Measurements from ENCODE around the gene ADM.
"Not testable (repeated sequence)": the region's sequence is repeated elsewhere in the genome, so short reads cannot be mapped to it uniquely, and the experiment has no call there.

ADM gene, protein sequence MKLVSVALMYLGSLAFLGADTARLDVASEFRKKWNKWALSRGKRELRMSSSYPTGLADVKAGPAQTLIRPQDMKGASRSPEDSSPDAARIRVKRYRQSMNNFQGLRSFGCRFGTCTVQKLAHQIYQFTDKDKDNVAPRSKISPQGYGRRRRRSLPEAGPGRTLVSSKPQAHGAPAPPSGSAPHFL

DNA sequence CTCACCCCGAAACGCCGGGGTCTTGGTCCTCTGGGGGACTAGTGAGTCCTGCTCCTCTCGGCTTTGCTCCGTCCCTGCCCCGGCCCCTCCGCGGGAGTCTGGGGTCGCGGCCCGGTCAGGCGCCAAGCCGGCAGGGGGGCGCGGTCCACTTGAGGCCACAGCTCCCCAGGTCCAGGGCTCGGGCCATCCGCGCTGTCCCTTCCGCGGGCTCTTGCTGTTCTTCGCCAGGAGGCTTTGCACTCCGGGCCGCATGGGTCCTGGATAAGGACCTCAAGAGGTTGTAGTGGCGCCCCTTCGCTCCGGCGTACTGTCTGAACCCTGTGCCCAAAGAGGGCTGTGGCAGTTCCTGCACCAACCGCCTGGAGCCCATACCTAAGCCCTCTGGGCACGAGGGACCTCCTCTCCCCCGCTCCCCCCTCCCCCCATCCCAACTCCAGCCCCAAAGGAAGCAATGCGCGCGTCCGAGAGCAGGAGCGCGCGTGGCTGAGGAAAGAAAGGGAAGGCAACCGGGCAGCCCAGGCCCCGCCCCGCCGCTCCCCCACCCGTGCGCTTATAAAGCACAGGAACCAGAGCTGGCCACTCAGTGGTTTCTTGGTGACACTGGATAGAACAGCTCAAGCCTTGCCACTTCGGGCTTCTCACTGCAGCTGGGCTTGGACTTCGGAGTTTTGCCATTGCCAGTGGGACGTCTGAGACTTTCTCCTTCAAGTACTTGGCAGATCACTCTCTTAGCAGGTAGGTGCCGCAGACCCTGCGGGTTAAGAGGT is at the start of gene ADM:
Gene ADM, plus strand, starts transcription at position 579 of the 767 bp plus-strand sequence. CDS start 628 bp downstream, outside the sequence.
- DNase-seq: no peak

DNA sequence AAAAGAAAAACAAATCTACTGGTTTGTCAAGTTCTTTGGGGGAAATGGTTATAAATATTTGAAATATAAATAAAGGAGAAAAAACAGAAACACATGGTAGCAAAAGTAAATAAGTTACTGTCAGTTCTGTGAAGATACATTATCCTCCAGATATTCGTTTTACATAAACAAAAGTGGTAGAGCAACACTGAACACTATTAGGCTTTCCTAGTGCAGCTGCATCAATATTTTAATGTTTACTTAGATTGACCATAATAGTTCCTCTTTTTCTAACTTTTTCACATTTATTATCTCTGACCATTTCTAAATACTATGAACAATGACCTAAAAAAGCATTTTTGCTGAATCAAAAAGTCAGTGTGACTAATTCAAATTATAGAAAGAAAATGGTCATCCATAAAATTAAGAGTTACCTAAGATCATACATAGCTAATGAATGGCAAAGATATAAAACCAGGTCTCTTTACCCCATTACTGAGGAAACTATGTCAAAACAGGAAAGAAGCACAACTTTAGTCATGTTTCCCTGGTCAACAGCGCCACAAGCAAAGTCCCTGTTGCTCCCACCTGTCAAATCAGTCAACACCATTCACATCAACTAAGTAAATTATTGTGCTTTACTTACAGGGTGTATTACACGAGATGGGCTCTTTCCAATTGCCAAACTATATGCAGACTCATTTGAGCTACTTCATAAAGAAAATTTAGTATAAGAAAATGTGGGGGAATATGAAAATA is 49.3 kb upstream of the ADM start:
- DNase-seq: no peak

DNA sequence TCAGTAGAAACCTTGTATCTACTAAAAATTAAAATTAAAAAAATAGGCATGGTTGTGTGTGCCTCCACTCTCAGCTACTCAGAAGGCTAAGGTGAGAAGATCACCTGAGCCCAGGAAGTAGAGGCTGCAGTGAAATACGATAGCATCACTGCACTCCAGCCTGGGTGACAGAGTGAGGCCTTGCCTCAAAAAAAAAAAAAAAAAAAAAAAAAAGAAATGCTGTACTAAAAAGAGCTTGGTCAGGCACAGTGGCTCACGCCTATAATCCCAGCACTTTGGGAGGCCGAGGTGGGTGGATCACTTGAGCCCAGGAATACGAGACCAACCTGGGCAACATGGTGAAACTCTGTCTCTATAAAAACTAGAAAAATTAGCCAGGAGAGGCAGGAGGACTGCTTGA is 47.4 kb upstream of the ADM start:
- DNase-seq: no peak

DNA sequence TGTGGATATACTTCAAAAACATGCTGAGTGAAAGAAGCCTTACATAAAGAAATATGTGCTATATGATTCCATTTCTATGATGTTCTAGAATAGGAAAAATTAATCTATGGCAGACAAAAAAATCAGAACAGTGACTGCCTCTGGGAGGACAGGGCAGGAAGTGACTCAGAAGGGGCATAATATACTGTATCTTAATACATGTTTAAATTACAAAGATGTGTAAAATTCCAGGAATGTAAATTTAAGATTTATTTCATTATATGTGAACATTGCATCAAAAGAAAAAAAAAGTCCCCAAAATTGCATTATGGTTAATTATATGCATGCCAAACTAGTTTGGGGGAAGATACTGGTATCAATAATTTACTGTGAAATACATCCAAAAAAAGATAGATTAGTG is 43.1 kb upstream of the ADM start:
- DNase-seq: no peak

DNA sequence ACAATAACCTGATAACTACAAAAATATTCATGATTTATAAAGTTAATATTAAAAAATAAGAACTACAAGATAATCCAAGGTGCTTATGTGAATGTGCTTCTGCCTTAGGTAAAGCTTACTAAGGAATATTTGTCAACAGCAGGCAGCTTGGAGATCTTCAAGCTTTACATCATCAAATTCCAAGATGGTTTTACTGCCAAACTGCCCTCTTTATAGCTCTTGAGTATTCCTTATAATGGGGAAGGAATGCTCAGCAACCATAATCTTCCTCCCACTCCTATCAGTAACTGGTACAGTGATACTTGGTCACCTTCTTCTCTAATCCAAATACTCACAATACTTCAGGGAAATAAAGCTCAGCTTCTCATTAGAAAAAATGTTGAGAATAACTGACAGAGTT is 40.9 kb upstream of the ADM start:
- no peak for DNase-seq

DNA sequence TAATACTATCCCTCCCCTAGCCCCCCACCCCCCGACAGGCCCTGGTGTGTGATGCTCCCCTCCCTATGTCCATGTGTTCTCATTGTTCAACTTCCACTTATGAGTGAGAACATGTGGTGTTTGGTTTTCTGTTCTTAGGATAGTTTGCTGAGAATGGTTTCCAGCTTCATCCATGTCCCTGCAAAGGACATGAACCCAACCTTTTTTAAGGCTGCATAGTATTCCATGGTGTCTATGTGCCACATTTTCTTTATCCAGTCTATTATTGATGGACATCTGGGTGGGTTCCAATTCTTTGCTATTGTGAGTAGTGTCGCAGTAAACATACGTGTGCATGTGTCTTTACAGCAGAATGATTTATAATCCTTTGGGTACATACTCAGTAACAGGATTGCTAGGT is 40.2 kb upstream of the ADM start:
- DNase-seq: not testable (repeated sequence)

DNA sequence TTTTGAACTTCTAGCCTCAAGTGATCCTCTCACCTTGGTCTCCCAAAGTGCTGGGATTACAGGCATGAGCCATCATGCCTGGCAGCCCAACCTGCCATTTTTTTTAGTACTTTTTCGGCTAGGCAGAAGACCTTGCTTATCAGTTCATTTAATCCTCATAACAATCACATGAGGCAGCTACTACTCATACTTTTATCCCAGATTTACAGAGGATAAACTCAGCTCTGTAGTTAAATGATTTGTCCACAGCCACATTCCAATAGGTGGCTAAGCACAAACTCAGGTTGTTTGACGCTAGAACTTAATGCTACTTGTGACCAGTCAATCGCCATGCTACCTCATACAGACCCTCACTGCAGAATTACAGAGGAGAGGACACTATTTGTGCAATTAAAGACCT is 38.9 kb upstream of the ADM start:
- no peak for DNase-seq

DNA sequence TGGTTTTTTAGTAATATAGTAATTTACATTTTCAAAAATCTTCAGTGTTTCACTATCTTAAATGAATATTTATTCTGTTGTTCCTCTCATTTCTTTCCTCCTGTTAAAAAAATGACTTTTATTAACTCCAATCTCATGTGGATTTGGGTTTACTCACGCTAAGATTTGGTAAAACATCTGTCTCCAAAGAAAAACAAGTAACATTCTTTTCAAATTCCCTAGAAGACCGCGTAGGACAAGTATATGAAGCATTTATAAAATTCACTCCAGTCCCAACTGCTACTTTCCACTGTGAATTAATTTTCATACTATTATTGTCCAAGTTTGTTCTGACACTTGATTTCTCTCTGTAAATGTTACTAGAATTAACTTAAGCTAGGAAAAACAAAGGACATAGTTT is 37.1 kb upstream of the ADM start:
- no peak for DNase-seq

DNA sequence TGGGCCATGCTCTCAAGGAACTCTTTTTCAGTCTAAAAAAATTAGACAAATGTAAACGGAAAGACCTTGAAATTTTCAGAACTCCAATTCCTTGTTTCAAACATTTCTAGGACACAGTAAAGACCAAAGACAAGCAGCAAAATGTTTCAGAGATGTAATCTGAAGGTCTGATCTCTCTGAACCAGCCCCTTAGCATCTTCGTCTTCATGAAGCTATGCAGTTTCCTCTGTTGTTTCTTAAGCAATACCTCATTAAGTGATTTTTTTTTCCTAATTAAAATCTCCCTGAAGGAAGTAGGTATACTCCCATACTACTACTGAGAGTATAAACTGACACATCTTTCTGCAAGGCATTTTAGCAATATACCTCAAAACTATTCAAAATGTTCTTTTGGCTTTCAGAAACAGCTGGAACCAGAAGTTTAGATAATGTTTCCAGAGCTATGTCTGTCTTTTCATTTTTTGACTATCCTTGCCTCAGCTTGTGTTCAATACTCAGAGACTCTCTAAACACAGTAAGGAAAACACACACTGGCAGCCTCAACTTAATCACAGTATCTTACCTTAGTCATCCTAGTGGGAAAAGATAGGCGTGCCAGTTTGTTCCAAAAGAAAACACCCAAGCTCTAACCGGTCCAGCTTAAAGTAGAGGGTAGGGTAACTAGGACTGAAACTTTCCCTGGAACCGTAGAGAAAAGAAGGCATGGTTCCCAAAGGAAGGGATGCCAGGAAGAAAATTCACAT is 36.0 kb upstream of the ADM start:
- DNase-seq: no peak

DNA sequence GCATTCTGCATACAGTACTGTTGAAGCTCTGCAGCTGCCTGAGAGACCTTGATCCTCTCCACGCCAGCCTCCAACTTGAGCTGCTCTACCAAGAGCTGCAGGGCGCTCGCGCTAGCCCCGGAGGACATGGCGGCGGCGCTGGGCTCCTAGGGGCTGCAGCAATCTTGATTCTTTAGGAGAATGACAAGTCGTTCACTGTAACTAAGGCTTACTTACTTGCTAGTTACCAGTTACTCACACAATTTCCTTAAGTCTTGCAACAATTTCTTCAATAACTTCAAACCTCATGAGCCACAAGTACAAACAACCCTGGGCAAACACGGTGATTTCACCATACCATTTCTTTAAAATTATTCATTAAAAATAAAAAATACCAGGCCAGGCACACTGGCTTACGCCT is 32.7 kb upstream of the ADM start:
- no peak for DNase-seq

DNA sequence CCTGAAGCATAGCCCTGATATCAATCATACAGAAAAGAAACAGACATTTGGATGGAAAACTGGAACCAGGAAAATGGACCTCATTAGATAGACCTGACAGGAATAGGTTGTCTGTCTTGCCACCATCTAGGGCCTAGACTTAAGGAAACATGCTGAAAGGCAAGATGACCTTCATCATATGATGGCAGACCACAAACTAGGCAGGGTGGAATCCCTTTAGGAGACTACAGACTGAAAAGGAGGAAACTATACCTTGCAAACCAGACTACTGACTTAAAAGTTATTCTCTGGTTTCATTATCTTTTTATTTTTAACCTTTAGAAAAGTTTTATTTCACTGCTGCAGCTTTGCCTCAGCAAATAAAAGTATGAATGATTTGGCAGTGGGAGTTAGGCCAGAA is 31.1 kb upstream of the ADM start:
- DNase-seq: no peak

DNA sequence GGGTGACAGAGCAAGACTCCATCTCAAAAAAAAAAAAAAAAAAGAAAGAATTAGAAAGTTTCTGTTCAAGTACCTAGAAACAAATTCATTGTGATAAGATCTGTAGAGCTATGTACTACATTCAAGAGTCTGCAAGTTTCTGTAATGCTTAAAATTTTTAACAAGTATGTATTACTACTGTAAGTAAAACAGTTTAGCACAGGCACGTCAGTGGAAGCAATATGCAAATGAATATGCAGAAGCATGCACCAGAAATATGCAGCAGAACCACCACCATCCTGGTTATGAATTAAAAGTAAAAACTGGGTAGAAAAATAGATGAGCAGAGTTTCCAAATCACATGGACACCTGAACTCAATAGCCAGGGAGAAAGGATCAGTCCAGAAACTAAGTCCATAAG is 30.1 kb upstream of the ADM start:
- DNase-seq: no peak

DNA sequence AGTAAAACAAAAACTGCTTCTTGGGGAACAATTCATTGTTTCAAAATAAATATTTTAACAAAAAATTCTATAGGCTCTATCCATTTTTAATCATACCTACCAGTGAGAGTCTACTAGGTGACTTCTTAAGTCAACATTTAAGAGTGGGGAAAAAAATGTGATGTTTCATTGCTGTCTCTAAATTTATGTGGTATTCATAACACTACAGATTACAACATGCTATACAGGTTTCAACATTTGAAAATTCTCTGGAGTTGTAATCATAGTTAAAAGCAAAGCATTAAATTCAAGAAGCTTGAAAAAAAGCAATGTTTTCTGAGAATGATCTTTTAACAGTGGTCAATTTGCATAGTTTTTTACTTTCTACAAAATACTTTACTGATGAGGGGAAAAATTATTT is 29.2 kb upstream of the ADM start:
- no peak for DNase-seq

DNA sequence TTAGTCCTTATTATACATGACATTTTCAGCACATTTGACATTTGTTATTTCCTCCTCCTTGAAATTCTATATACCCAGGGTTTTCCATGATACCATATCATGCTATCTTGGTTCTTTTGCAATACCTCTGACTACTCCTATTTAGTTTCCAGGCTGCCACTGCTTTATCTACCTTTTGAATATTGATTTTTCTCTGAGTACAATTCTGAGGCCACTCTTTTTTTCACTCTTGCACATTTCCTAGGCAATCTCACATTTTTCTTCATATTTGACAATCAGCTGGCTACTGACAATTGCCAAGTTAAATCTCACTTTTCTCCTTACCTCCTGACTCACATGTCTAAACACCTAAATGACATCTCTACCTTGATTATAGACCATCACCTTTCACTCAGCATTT is 22.8 kb upstream of the ADM start:
- DNase-seq: no peak

DNA sequence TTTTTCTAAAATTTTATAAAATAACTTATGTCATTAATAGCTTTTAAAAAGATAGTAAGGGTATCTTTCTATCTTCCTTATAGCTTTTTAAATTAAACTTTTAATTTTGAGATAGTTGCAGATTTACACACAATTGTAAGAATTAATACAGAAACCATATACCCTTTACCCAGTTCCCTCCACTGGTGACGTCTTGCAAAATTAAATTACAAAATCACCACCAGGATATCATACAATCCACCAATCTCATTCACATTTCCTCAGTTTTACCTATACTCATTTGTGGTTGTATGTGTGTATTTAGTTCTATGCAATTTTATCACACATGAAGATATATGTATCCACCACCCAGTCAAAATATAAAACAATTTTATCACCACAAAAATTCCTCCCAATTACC is 20.9 kb upstream of the ADM start:
- no peak for DNase-seq

DNA sequence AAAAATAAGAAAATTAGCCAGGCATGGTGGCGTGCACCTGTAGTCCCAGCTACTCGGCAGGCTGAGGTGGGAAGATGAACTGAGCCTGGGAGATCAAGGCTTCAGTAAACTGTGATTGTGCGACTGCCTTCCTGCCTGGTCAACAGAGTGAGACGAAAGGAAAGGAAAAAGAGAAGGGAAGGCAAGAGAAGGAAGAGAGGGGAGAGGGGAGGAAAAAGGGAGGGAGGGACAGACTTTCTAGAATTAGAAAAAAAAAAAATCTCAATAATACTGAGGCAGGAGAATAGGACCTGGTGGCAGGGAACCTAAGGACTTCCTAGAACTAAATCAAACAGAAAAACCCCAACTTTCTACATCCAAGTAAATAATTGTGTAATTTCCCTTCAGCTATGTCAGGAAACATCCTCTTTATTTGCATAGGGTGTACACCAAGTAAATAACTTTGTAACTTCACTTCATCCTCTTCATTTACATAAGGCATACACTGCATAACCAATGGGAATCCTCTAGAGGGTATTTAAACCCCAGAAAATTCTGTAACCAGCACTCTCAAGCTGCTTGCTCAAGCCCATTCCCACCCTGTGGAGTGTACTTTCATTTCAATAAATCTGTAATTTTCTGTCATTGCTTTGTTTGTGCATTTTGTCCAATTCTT is 19.6 kb upstream of the ADM start:
- no peak for DNase-seq

DNA sequence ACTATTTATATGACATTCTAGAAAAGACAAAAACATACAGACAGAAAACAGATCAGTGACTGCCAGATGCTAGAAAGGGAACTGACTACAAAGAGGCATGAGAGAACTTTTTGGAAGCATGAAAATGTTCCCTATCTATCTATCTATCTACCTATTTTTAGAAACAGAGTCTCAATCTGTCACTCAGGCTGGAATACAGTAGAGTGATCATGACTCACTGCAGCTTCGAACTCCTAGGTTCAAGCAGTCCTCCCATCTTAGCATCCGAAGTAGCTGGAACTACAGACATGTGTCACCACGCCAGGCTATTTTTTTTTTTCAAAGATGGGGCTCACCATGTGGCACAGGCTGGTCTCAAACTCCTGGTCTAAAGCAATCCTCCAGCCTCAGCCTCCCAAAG is 17.7 kb upstream of the ADM start:
- DNase-seq: no peak

DNA sequence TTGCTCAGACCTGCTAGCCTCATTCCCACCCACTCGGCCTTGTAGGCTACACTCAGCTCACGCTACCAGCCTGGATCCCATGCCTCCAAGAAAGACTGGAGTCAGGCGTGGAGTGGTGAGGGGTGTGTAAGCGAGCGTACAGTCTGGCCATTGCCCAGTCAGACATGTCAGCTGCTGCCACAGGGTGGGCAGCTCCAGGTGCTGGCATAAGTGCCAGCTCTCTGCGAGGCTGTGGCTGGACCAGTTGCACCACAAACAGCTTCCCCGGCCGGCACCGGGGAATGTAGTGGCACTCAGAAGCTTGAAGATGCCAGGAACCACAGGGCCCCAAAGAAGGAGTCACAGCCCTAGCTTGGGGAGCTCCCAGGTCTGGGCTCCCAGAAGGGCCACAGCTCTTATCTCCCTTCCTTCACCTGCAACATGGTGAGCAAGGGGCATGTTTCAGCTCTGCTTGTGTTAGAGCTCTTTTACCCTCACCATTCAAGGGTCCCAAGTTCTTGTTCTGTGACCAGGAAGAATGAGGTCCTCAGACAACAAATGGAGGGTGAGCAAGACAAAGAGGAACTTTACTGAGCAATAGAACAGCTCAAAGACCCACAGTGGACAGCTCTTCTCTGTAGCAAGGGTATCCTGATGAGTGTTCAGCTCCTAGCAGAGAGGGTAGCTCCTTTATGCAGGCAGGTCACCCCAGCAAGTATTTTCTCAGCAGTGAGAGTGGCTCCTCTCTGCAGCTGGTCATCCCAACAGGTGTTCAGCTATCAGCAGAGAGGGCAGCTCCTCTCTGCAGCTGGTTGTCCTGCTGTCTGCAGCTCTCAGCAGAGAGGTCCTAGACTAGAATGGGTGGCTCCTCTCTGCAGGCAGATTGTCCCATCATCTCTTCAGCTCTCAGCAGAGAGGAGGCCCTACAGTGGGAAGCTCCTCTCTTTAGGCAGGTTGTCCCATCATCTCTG is 16.8 kb upstream of the ADM start:
- no peak for DNase-seq

DNA sequence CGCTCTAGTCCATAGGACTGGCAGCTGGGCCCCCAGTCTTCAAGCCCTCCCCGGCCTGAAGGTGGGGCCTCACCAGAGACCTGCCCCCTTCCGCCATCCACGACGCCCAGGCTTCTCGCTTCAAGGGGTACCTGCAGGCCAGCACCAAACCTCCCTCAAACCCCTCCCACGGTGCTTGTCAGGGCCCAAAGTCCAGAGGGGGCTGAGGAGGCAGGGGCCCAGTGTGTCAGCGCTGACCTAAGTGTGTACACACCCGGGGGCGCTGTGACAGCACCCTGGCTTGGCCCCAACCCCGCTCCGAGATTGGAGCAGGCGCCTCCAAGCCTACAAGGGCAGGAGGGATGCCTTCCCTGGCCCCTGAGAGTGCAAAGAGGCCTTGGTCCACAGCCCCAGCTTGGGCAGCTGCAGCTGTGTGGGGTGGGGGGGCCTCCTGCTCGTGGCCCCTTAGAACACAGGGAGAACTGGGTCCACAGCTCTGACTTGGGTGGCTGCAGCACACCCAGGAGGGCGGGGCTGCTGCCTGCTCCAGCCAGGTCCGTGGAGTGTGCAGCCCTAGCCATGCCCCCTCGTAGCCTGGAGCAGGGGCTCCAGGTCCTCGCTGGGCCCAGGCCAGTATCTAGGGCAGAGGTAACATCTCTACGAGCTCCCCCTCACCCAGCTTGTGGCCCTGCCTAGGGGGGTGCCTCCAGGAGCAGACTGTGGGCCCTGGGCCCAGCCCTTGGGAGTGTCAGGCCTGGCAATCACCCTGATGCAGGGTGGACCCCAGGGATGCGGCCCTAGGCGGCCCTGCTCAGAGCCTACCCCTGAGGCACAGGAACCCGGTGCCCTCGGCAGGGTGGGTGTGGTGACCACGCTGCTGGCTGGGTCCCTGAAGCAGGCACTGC is 15.8 kb upstream of the ADM start:
- no peak for DNase-seq

DNA sequence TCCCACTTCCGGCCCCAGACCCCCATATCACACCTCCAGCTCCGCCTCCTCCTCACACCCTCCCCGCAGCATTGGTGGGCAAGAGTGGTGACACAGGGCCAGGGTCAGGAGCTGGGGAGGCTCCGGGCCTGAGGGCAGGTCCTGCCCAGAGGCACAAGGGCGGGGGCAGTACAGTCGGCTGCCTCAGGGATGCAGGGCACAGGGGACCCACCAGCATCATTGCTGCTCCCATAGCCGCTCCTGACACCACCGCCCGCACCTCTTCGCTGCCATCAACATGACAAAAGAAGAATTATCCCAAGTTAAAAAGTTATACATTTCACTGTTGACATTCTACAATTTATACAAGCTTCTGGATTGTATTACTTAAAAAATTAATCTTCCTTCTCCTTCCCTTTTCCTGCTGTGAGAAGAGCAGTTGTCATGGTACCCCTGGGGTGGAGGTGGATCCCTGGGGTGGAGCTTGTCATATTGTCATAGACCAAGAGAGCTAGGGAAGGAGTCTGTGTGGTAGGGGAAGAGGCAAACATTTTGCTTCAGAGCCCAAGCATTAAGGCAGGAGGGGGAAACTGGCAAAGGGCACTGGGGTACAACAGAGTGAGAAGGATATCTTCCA is 15.0 kb upstream of the ADM start:
- no peak for DNase-seq

Measured in CD4-positive, alpha-beta T cell treated with Interleukin-4 for 4 hours (primary cell).